HEK293T (cell line): Measurements from ENCODE around the gene TCFL5.

Source experiments
- CTCF ChIA-PET: fragments of 350-600 bp; formaldehyde crosslinking; extraction: SDS; loops from one replicate; lab custom pipeline; 2021; ENCODE audit warnings: antibody characterized with exemption, inconsistent platforms; lab: Yijun Ruan, JAX
- POLR2A ChIA-PET: fragments of 350-600 bp; formaldehyde crosslinking; extraction: SDS; loops from one replicate; lab custom pipeline; 2020; ENCODE audit warnings: antibody characterized with exemption, inconsistent platforms; lab: Yijun Ruan, JAX
- DNase-seq: peaks from one replicate; pipeline ENCODE4 v3.0.0; 2012; ENCODE audit warnings: mixed read lengths; ENCODE audit errors: extremely low spot score
- ARNT ChIP-seq: fragments of 450-650 bp; IDR thresholded peaks from 2 replicates; pipeline ENCODE4 v1.6.1; 2017; ENCODE audit warnings: mild to moderate bottlenecking
- BHLHE40 ChIP-seq: fragments of 450-650 bp; IDR thresholded peaks from 2 replicates; pipeline ENCODE4 v1.6.1; 2016; ENCODE audit warnings: mild to moderate bottlenecking, moderate library complexity, borderline replicate concordance
- CTBP1 ChIP-seq: fragments of 450-650 bp; IDR thresholded peaks from 2 replicates; pipeline ENCODE4 v1.6.1; 2016; ENCODE audit warnings: borderline replicate concordance
- ELF4 ChIP-seq: fragments of 450-650 bp; IDR thresholded peaks from 2 replicates; pipeline ENCODE4 v1.6.1; 2017; ENCODE audit warnings: antibody characterized with exemption
- FOXA1 ChIP-seq: fragments of 450-650 bp; IDR thresholded peaks from 2 replicates; pipeline ENCODE4 v1.6.1; 2016; ENCODE audit warnings: mild to moderate bottlenecking
- FOXK2 ChIP-seq: fragments of 450-650 bp; IDR thresholded peaks from 2 replicates; pipeline ENCODE4 v1.6.1; 2016; ENCODE audit warnings: mild to moderate bottlenecking
- FOXM1 ChIP-seq: fragments of 450-650 bp; IDR thresholded peaks from 2 replicates; pipeline ENCODE4 v1.6.1; 2017; ENCODE audit warnings: mild to moderate bottlenecking, borderline replicate concordance
- HDGF ChIP-seq: fragments of 450-650 bp; IDR thresholded peaks from 2 replicates; pipeline ENCODE4 v1.6.1; 2017; ENCODE audit warnings: antibody characterized with exemption, borderline replicate concordance
- L3MBTL2 ChIP-seq: fragments of 450-650 bp; conservative IDR thresholded peaks from 2 replicates; pipeline ENCODE4 v1.6.1; 2016; ENCODE audit warnings: mild to moderate bottlenecking
- LEF1 ChIP-seq: fragments of 450-650 bp; IDR thresholded peaks from 2 replicates; pipeline ENCODE4 v1.6.1; 2017; ENCODE audit warnings: mild to moderate bottlenecking, borderline replicate concordance
- NFRKB ChIP-seq: fragments of 450-650 bp; IDR thresholded peaks from 2 replicates; pipeline ENCODE4 v1.6.1; 2016; ENCODE audit warnings: mild to moderate bottlenecking, moderate library complexity
- SP1 ChIP-seq: fragments of 450-650 bp; IDR thresholded peaks from 2 replicates; pipeline ENCODE4 v1.6.1; 2017
- SUZ12 ChIP-seq: fragments of 450-650 bp; IDR thresholded peaks from 2 replicates; pipeline ENCODE4 v1.6.1; 2016; ENCODE audit warnings: mild to moderate bottlenecking
- TARDBP ChIP-seq: fragments of 450-650 bp; IDR thresholded peaks from 2 replicates; pipeline ENCODE4 v1.6.1; 2016
- ZNF384 ChIP-seq: fragments of 450-650 bp; IDR thresholded peaks from 2 replicates; pipeline ENCODE4 v1.6.1; 2016
- TF ChIP-seq, protein P1 (sequence below): fragments of 450-650 bp; IDR thresholded peaks from 2 replicates; pipeline ENCODE4 v1.6.1; 2016

Gene TCFL5

DNA sequence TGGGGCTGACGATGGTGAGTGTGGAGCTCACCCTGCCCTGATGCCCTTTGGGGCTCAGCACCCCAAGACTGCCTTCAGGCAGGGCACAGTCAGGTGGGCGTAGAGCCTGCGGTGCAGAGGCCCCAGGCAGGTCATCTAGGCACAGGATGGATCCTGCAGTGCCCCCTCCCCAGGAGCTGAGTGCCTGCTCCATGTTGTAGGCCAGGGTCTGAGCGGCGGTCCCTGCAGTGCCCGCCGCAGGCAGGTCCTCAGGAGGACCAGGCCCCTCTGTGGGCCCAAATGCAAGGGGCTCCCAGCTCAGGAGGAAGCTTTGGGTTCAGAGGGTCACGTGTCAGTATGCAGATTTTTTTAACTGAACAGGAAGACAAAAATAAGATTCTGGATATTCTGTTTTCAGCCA is 62.6 kb downstream of the TCFL5 start:
- no peak for DNase-seq
- TF ChIP-seq FOXK2 (no peak), FOXA1 (no peak), NFRKB (no peak), HDGF (no peak), TARDBP (no peak), SUZ12 (no peak)
- ChIA-PET CTCF (no interaction called here), POLR2A (no interaction called here)

DNA sequence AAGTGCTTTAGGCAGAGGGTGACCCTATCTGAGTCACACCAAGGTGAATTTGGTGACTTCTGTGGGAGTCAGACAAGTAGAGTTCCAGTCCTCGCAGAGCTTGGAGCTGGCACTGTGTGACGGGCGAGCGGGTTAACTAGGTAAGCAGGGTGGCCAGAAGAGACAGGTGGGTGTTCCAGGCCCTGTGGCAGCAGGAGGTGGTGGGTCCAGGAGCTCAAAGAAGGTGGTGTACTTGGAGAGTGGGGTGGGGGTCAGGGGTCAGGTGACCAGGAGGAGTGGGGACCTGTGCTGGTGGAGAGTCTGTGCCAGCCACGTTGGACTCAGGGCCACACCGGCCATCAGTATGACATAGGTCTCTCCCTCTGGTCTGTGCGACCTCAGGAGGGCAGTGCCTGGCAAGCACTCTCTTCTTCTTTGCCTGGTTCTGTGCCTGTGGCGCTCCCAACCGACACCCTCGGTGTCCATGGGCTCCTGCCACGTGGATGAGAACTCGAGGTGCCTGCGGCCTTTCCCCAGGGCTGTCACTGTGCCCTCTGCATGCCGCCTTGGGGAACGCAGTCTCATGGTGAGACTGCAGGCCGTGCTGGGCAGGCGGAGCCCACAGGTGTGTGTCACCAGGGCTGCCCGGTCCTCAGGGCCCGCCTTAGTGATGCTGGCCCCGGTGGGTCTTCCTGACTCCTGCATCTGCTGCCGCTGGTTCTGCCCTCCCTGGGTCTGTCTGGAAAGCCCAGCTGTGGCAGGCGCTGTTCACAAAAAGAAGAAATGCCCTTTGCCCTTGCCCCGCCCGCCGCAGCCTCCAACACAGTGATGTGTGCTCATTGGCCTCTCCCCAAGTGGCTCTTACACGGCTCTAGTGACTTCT is 63.7 kb downstream of the TCFL5 start:
- ChIA-PET CTCF (no interaction called here), POLR2A (no interaction called here)
- TF ChIP-seq FOXM1 (no peak), SUZ12 (no peak)
- no peak for DNase-seq

DNA sequence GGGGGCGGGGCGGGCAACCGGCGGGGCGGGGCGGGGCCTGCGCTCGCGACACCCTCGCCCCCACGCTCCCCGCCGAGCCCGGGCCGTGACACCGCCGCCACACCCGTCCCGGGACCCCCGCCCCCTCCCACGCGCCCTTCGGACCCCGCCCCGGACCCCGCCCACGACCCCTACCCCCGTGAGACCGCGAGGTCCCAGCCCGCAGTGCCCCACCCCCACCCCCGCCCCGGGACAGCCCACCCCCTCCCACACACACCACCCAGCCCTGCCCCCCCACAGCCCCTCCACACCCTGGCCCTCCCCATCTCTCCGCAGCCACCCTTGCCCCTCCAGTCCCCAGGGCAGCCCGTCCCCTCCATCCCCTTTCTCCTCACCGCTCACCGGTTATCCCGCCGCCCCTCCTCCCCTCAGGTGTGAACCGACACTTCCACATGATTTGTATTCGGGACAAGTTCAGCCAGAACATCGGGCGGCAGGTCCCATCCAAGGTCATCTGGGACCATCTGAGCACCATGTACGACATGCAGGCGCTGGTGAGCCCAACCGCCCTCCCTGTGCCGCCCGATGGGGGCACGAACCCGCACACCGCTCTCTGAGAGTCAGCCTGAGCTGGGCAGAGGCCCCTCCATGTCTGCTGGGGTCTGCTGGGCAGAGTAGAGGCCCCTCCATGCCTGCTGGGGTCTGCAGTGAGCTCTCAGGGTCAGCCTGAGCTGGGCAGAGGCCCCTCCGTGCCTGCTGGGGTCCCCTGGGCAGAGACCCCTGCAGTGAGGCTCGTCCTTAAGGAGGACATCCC is 64.7 kb downstream of the TCFL5 start:
- TF ChIP-seq NFRKB: no peak
- no peak for TF ChIP-seq CTBP1
- ChIA-PET CTCF (no interaction called here), POLR2A (interaction anchor here (0.6 to 3.1 kb wide), 10 partner anchors 7 to 173 kb away, joined by 3 to 25 read pairs (median 4); partner anchors contain the start of gene OGFR)
- DNase-seq: no peak

DNA sequence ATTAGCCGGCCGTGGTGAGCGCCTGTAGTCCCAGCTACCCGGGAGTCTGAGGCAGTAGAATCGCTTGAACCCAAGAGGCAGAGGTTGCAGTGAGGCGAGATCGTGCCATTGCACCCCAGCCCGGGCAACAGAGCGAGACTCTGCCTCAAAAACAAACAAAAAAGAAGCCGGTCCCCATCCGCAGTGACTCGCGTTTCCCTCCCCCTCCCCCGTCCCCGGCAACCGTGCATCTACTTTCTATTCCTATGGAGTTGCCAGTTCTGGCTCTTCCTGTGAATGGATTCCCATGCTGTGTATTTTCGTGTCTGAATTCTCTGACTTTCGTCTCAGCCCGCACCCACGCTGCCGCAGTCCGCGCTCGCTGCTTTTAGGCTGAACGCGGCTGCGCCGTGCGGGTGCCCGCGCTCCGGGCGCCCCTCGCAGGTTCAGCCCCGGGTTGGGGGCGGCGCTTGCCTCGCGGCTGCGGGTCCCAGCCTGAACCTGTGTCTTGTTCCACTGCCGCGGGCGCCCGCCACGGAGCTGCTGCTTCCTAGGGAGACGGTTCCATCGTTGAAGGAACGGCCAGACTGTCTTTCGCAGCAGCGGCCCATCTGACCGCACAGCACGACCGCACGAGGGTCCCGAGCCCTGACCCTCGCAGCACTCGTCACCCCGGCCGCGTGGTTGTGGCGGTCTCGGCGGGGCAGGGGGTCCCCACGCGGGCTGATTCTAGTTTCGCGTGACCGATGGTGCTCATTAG is 66.4 kb downstream of the TCFL5 start:
- peak; percentile 48 for DNase-seq
- ChIA-PET CTCF (interaction anchor here (1.2 kb wide), 2 partner anchors 13 to 295 kb away, joined by 3 to 4 read pairs; no protein-coding TSS in a partner anchor), POLR2A (interaction anchor here (1.0 to 3.1 kb wide), 15 partner anchors 8 to 172 kb away, joined by 3 to 25 read pairs (median 4); partner anchors contain the start of genes COL9A3, OGFR and SLCO4A1)
- TF ChIP-seq LEF1: no peak
- TF ChIP-seq L3MBTL2: peak; percentile 67
- TF ChIP-seq, protein P1, sequence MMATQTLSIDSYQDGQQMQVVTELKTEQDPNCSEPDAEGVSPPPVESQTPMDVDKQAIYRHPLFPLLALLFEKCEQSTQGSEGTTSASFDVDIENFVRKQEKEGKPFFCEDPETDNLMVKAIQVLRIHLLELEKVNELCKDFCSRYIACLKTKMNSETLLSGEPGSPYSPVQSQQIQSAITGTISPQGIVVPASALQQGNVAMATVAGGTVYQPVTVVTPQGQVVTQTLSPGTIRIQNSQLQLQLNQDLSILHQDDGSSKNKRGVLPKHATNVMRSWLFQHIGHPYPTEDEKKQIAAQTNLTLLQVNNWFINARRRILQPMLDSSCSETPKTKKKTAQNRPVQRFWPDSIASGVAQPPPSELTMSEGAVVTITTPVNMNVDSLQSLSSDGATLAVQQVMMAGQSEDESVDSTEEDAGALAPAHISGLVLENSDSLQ: no peak

DNA sequence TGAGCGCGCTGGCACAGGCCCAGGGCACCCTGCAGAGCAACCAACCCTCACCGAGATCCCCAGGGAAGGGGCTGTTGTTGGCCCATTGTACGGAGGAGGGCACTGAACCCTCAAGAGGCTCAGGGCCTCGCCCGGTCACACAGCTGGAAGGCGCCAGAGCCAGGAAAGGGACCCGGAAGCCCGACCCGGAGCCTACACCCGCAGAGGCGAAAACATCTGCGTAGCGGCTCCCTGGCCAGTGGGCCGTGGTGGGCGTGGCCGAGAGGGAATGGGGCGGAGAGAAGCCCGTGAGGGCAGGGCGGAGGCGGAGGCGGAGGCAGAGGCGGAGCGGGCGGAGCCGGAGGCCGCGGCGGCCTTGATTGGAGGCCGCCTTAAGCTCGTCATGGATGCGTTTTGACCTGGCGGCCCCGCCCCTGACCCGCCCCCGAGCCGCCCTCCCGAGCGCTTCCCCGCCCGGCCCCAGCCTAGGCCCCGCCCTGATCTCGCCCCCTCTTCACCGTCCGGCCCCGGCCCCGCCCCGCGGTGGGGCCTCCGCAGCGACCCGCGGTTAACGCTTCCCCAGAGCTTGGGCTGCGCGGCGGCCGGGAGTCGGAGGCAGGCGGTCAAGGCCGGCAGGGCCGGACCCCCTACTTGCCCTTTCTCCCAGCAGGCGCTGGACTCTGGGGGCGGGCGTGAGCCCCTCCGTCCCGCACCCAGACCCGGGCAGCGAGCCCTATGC is 67.5 kb downstream of the TCFL5 start:
- CTCF ChIA-PET: interaction anchor here (0.6 to 1.2 kb wide), 3 partner anchors 22 to 294 kb away, joined by 3 to 4 read pairs (median 3); no protein-coding TSS in a partner anchor

DNA sequence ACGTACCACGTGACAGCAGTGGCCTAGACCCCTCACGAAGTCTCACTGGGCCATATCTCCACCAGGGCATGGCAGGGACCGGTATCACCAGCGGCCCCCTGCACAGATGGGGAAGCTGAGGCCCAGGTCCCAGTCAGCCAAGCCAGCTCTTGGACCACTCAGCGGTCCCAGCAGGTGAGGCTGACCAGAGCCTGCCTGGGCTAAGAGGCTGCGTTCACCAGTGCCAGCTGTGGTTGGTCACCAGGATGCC is 67.9 kb downstream of the TCFL5 start:
- ChIA-PET POLR2A (interaction anchor here (0.8 to 3.1 kb wide), 8 partner anchors 10 to 170 kb away, joined by 3 to 25 read pairs (median 4); partner anchors contain the start of genes OGFR and SLCO4A1), CTCF (no interaction called here)
- TF ChIP-seq NFRKB: no peak
- no peak for TF ChIP-seq ARNT
- no peak for TF ChIP-seq FOXA1
- no peak for TF ChIP-seq SP1
- no peak for TF ChIP-seq BHLHE40
- TF ChIP-seq ELF4: no peak
- TF ChIP-seq FOXM1: no peak
- TF ChIP-seq ZNF384: no peak
- no peak for TF ChIP-seq CTBP1
- no peak for TF ChIP-seq TARDBP
- no peak for TF ChIP-seq FOXK2
- no peak for TF ChIP-seq L3MBTL2
- no peak for TF ChIP-seq SUZ12
- DNase-seq: no peak

More for the DNA sequence above, 67.5 kb downstream of the TCFL5 start:
- TF ChIP-seq NFRKB: no peak
- TF ChIP-seq SP1: peak; percentile 99
- TF ChIP-seq HDGF: peak; percentile 85; the same call in 1 of the 2 replicates
- DNase-seq: peak; percentile 94
- POLR2A ChIA-PET: interaction anchor here (0.6 to 3.1 kb wide), 11 partner anchors 10 to 171 kb away, joined by 3 to 25 read pairs (median 3); partner anchors contain the start of genes OGFR and SLCO4A1

DNA sequence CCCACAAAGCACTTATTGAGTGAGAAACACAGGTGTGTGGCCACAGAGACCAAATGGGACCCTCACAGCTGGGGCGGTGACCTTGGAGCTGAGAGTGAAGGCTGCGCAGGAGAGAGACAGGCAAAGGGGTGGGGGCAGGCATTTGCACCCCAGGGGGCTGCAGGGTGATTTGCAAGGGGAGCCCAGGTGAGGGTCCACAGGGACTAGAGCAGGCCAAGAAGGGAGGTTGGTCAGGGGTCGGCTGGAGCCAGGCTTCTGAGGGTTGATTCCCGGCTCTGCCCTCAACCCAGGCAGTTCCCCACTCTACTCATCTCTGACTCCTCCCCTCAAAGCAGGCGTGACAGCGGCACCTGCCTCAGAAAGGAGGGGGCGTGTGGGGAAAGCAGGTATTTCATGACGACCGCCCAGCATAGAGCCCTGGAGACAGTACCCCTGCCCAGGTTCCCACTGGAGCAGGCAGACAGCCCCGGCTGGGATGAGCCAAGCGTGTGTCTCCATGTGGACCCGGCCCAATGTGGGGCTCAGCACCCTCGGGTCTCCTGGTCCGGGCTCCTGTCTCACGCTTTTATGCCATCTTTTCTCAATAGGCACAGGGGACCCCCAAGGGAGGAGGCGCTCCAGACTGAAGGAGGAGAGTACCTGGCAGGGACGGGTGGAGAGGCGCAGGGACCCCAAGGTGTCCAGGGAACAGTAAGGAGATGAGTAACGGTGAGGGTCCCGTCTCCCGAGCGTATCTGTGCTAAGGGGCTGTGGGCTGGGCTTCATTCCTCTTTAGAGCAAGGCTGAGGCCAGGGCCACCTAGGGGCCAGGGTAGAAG is 68.5 kb downstream of the TCFL5 start:
- TF ChIP-seq LEF1 (no peak), ARNT (no peak), SUZ12 (no peak), ELF4 (no peak), FOXK2 (no peak), CTBP1 (no peak), BHLHE40 (no peak), L3MBTL2 (no peak), NFRKB (no peak), TARDBP (no peak), FOXM1 (no peak), HDGF (no peak), FOXA1 (no peak), ZNF384 (no peak), SP1 (no peak)
- TF ChIP-seq, protein P1: no peak
- DNase-seq: no peak
- CTCF ChIA-PET: interaction anchor here (1.3 kb wide), 1 partner anchor 125 kb away, joined by 3 read pairs; no protein-coding TSS in a partner anchor
- POLR2A ChIA-PET: no interaction called here
